Neural progenitor cell (in vitro differentiated cells): ENCODE measurements around the gene NEU2.

Source experiments
- EZH2 ChIP-seq: fragments of 200-600 bp; sonication (generic); IDR thresholded peaks from 2 replicates; pipeline ENCODE4 v1.6.1; 2017; ENCODE audit warnings: antibody characterized with exemption, mild to moderate bottlenecking, moderate library complexity
- EZH2phosphoT487 ChIP-seq: fragments of 200-600 bp; sonication (generic); IDR thresholded peaks from 2 replicates; pipeline ENCODE4 v1.6.1; 2017; ENCODE audit warnings: antibody characterized with exemption
- TF ChIP-seq, protein P1 (sequence below): fragments of 200-600 bp; sonication (generic); IDR thresholded peaks from 2 replicates; pipeline ENCODE4 v1.5.1; 2017; ENCODE audit warnings: antibody characterized with exemption, mild to moderate bottlenecking

- TF ChIP-seq, protein P1, sequence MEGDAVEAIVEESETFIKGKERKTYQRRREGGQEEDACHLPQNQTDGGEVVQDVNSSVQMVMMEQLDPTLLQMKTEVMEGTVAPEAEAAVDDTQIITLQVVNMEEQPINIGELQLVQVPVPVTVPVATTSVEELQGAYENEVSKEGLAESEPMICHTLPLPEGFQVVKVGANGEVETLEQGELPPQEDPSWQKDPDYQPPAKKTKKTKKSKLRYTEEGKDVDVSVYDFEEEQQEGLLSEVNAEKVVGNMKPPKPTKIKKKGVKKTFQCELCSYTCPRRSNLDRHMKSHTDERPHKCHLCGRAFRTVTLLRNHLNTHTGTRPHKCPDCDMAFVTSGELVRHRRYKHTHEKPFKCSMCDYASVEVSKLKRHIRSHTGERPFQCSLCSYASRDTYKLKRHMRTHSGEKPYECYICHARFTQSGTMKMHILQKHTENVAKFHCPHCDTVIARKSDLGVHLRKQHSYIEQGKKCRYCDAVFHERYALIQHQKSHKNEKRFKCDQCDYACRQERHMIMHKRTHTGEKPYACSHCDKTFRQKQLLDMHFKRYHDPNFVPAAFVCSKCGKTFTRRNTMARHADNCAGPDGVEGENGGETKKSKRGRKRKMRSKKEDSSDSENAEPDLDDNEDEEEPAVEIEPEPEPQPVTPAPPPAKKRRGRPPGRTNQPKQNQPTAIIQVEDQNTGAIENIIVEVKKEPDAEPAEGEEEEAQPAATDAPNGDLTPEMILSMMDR = no peak
- TF ChIP-seq EZH2 = no peak
- no peak for TF ChIP-seq EZH2phosphoT487
Observed at GRCh38 chr2:233036162-233036838, 3.8 kb downstream of the NEU2 start.
